PFSK-1 (cell line): ENCODE results near the gene CCDC70.

ENCODE experiments used
- POLR2AphosphoS5 ChIP-seq: IDR thresholded peaks from 2 replicates; pipeline ENCODE4 v1.6.1; 2012; ENCODE audit warnings: low read depth, mild to moderate bottlenecking, control low read depth, low read length, moderate library complexity
- REST ChIP-seq, 2 experiments: IDR thresholded peaks; 2 replicates each; pipeline versions ENCODE4 v1.6.1 to v1.8.0; 2011 to 2012; ENCODE audit warnings: low read depth in 2 of 2, low read length in 2 of 2, control low read depth in 1 of 2, inconsistent platforms in 1 of 2, mild to moderate bottlenecking in 1 of 2, moderate library complexity in 1 of 2; ENCODE audit not compliant: insufficient read depth in 1 of 2

DNA sequence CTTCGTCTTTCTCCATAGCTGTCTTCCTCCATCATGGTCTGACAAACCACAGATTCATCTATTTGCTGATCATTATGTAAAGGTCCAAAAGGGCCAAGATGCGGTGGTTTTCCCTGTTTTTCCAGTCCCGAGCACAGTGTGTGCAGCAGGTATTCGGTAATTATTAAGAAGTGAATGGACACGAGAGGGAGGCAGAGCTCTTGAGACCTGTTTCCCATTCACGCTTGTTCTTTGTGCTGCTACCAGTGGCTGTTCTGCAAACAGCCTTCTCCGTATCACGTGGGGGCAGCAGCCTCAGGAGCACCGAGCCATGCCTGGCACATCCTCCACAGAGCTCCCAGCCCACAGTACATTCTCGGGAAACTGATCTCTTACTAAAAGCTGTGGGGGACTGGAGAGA, 50.3 kb downstream of the CCDC70 start:
- TF ChIP-seq POLR2AphosphoS5: no peak
- TF ChIP-seq REST (IDR thresholded peaks at IDR 0.05; ENCODE audit: insufficient read depth in 1 of 2, low read depth in 2 of 2, low read length in 2 of 2): no peak
